AG04450 (cell line): Measurements from ENCODE around the gene TM4SF18. TPM values are rescaled to one million over a fixed set of nuclear protein-coding genes. Genes with fewer than 3 reads are reported as not detected.

Experiments used
- CTCF ChIA-PET: fragments of 300-600, 350-600 bp; formaldehyde crosslinking; extraction: SDS; loops from one replicate; lab custom pipeline; 2022; ENCODE audit warnings: antibody characterized with exemption, inconsistent platforms; lab: Charles Lee
- POLR2A ChIA-PET: fragments of 350-600 bp; formaldehyde crosslinking; extraction: SDS; loops from one replicate; lab custom pipeline; 2021; ENCODE audit warnings: antibody characterized with exemption, inconsistent platforms; lab: Yijun Ruan, JAX
- DNase-seq: peaks from one replicate; pipeline ENCODE4 v3.0.0-alpha.2; 2011; ENCODE audit warnings: low read depth, low spot score
- H3K27ac ChIP-seq: one replicate; pipeline ENCODE4 v1.5.1; 2012; ENCODE audit warnings: low read depth, low read length, control low read depth
- H3K27me3 ChIP-seq: one replicate; pipeline ENCODE4 v1.6.0; 2012; ENCODE audit warnings: low read length; ENCODE audit not compliant: control insufficient read depth, insufficient read depth
- H3K4me3 ChIP-seq: 2 replicates; pipeline ENCODE4 v1.5.1; 2011; ENCODE audit warnings: mild to moderate bottlenecking, low read depth, low read length, control low read depth
- H3K9me3 ChIP-seq: 2 replicates; pipeline ENCODE4 v1.5.1; 2012; ENCODE audit warnings: low read length; ENCODE audit not compliant: control insufficient read depth, insufficient read depth
- polyA plus RNA-seq: library from polyadenylated mRNA; depleted of rRNA; stranded (reverse); fragments of >200 nt; gene quantifications from 2 replicates; pipeline ENCODE4 v1.2.3, GENCODE V29; 2011
- TF ChIP-seq, protein P1 (sequence below): IDR thresholded peaks from 2 replicates; pipeline ENCODE4 v1.5.1; 2011; ENCODE audit warnings: low read depth, low read length, control low read depth, inconsistent platforms

The TM4SF18 gene
- polyA plus RNA-seq, 1 experiment: 0.09 TPM

DNA sequence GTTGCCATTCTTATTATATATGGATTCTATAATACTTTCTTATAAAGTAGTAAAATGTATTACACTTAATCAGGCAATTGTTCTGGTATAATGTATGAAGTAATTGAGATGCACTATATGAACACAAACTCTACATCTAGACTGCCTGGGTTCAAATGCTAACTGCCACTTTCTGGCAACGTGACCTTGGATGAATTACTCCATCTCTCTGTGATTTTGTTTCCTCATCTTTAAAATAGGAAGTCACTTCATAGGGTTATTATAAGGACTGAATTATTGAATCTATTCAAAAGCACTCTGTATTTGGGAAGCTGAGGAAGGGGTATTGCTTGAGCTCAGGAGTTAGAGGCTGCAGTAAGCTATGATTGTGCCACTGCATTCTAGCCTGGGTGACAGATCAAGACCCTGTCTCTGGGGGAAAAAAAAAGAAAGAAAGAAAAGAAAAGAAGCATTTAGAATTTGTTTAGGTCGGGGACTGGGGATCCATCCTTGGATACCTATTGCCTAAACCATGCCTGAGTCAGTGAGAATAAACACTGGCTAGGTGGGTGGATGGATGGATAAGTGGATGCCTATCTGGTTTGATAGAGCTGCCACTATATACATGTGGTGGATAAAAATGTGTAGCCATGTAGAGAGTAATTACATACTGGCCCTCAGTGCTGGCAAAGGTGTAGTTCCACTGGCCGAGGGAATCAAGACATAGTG lies 41.5 kb upstream of the TM4SF18 start:
- Histone ChIP-seq H3K9me3 (no peaks in the 10 kb centered on the region), H3K27me3 (no peaks in the 10 kb centered on the region), H3K4me3 (peak overlapping the region; percentile 65), H3K27ac (peak overlapping the region; percentile 43)
- no peak for DNase-seq
- ChIA-PET CTCF (interaction anchor here (1.0 kb wide), 1 partner anchor 396 kb away, joined by 4 read pairs; no protein-coding TSS in a partner anchor), POLR2A (interaction anchor here (0.7 kb wide), 1 partner anchor 73 kb away, joined by 3 read pairs; no protein-coding TSS in a partner anchor)
- TF ChIP-seq, protein P1, sequence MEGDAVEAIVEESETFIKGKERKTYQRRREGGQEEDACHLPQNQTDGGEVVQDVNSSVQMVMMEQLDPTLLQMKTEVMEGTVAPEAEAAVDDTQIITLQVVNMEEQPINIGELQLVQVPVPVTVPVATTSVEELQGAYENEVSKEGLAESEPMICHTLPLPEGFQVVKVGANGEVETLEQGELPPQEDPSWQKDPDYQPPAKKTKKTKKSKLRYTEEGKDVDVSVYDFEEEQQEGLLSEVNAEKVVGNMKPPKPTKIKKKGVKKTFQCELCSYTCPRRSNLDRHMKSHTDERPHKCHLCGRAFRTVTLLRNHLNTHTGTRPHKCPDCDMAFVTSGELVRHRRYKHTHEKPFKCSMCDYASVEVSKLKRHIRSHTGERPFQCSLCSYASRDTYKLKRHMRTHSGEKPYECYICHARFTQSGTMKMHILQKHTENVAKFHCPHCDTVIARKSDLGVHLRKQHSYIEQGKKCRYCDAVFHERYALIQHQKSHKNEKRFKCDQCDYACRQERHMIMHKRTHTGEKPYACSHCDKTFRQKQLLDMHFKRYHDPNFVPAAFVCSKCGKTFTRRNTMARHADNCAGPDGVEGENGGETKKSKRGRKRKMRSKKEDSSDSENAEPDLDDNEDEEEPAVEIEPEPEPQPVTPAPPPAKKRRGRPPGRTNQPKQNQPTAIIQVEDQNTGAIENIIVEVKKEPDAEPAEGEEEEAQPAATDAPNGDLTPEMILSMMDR: no peak

- Histone ChIP-seq H3K9me3 (no peaks in the 10 kb centered on the region), H3K27me3 (no peaks in the 10 kb centered on the region), H3K27ac (no peak overlapping the region), H3K4me3 (no peak overlapping the region)
- CTCF ChIA-PET: interaction anchor here (0.6 to 1.1 kb wide), 4 partner anchors 21 to 397 kb away, joined by 3 to 4 read pairs (median 3); no protein-coding TSS in a partner anchor
- POLR2A ChIA-PET: interaction anchor here (0.7 to 1.4 kb wide), 4 partner anchors 8 to 419 kb away, joined by 3 to 4 read pairs (median 3); no protein-coding TSS in a partner anchor
- no peak for DNase-seq
- TF ChIP-seq, protein P1: no peak
Measured at GRCh38 chr3:149374391-149374790, 41.0 kb upstream of the TM4SF18 start.

GRCh38 chr3:149373235-149374125 lies 40.0 kb upstream of the TM4SF18 start:
- CTCF ChIA-PET: interaction anchor here (1.0 to 1.5 kb wide), 5 partner anchors 21 to 253 kb away, joined by 3 to 6 read pairs (median 3); no protein-coding TSS in a partner anchor
- no peaks in the 10 kb centered on the region for H3K9me3 ChIP-seq
- peak overlapping the region; percentile 53 for H3K27ac ChIP-seq
- TF ChIP-seq, protein P1: no peak
- no peak overlapping the region for H3K4me3 ChIP-seq
- DNase-seq: peak; percentile 60
- POLR2A ChIA-PET: interaction anchor here (0.7 to 1.4 kb wide), 6 partner anchors 9 to 418 kb away, joined by 3 to 4 read pairs (median 3); no protein-coding TSS in a partner anchor
- H3K27me3 ChIP-seq: no peaks in the 10 kb centered on the region

DNA sequence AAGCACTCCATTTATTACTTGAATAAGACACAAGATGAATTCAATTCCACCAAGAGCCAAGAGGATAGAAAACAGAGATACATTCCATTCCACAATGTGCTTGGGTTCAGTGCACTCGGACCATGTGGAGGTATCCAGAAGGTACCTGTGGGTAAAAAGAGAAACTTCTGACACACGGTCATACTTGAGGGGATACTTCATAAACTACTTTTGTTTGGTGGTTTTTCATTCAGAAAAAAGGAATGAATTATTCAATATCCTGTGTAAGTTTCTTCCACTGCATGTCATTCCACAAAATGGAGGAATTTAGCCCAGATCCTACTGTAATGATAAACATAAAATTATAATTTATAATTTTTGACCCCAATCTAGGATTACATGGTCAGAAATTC lies 38.3 kb upstream of the TM4SF18 start:
- ChIA-PET POLR2A (interaction anchor here (0.6 kb wide), 1 partner anchor 54 kb away, joined by 3 read pairs; no protein-coding TSS in a partner anchor), CTCF (interaction anchor here (0.6 to 1.0 kb wide), 2 partner anchors 197 to 1064 kb away, joined by 3 read pairs; no protein-coding TSS in a partner anchor)
- H3K27ac ChIP-seq: peak overlapping the region; percentile 66

More for the DNA sequence above, 38.3 kb upstream of the TM4SF18 start:
- Histone ChIP-seq H3K27me3 (no peaks in the 10 kb centered on the region), H3K9me3 (no peaks in the 10 kb centered on the region), H3K4me3 (no peak overlapping the region)
- TF ChIP-seq, protein P1: no peak
- no peak for DNase-seq
